K562 (cell line): ENCODE measurements around the gene ZNF346. TPM values are rescaled to one million over a fixed set of nuclear protein-coding genes. Genes with fewer than 3 reads are reported as not detected.

ENCODE experiments used
- FUS ChIP-seq: fragments of 200-400 bp; formaldehyde crosslinking; optimal IDR thresholded peaks from 2 replicates; pipeline ENCODE3; 2017; ENCODE audit warnings: low read depth, low read length
- GABPA ChIP-seq: fragments of 200-800 bp; sonication (Bioruptor generic); conservative IDR thresholded peaks from 2 replicates; pipeline ENCODE4 v1.6.1; 2016; ENCODE audit warnings: low read depth, missing genetic modification characterization, missing compliant biosample characterization
- MEIS2 ChIP-seq: fragments of 450-650 bp; IDR thresholded peaks from 2 replicates; pipeline ENCODE4 v1.6.1; 2014; ENCODE audit warnings: mild to moderate bottlenecking; ENCODE audit not compliant: partially characterized antibody
- MTA1 ChIP-seq: fragments of 450-650 bp; IDR thresholded peaks from 2 replicates; pipeline ENCODE4 v1.6.1; 2017; ENCODE audit warnings: borderline replicate concordance
- PTRF ChIP-seq: fragments of 450-650 bp; IDR thresholded peaks from 2 replicates; pipeline ENCODE4 v1.6.1; 2016; ENCODE audit warnings: mild to moderate bottlenecking, missing genetic modification characterization, missing compliant biosample characterization
- RFX1 ChIP-seq: fragments of 450-650 bp; IDR thresholded peaks from 2 replicates; pipeline ENCODE4 v1.6.1; 2016; ENCODE audit warnings: mild to moderate bottlenecking, moderate library complexity
- TEAD2 ChIP-seq: fragments of 450-650 bp; IDR thresholded peaks from 2 replicates; pipeline ENCODE4 v1.6.1; 2016; ENCODE audit warnings: missing genetic modification characterization, control low read depth, missing compliant biosample characterization
- TRIM24 ChIP-seq, 2 experiments: fragments of 450-650 bp; IDR thresholded peaks; 2 replicates each; pipeline ENCODE4 v1.6.1; 2016
- ZFP30 ChIP-seq: fragments of 250-450 bp; sonication (Bioruptor Pico); IDR thresholded peaks from 2 replicates; pipeline ENCODE4 v1.8.0; 2022; ENCODE audit warnings: moderate library complexity, mild to moderate bottlenecking, inconsistent platforms, borderline replicate concordance
- ZNF12 ChIP-seq: sonication (generic); formaldehyde crosslinking; IDR thresholded peaks from 2 replicates; pipeline ENCODE4 v1.4.0; 2020; ENCODE audit warnings: mild to moderate bottlenecking, missing genetic modification reagents
- ZNF212 ChIP-seq: fragments of 450-650 bp; formaldehyde crosslinking; IDR thresholded peaks from 2 replicates; pipeline ENCODE4 v1.4.0; 2020; ENCODE audit warnings: mild to moderate bottlenecking
- ZNF217 ChIP-seq: sonication (generic); formaldehyde crosslinking; IDR thresholded peaks from 2 replicates; pipeline ENCODE4 v1.8.0; 2022; ENCODE audit warnings: mild to moderate bottlenecking, missing genetic modification reagents
- polyA plus RNA-seq, 8 experiments: library from polyadenylated mRNA; depleted of rRNA in 4 of 8; stranded (reverse) in 5 of 8; unstranded in 3 of 8; fragments of >200 nt; fragmentation: Nextera tagmentation in 2 of 8; fragmentation: Illumina TruSeq in 1 of 8; extraction: Ambion mirVana in 2 of 8; extraction: Trizol in 1 of 8; gene quantifications; 2 replicates each; pipeline versions ENCODE4 v1.2.1 to v1.2.3, GENCODE V29; 2011 to 2014; ENCODE audit warnings: inconsistent platforms in 1 of 8, missing spikeins in 1 of 8
- total RNA-seq, 7 experiments: library from RNA; depleted of rRNA in 6 of 7; stranded (reverse); fragments of >200 nt in 6 of 7; fragmentation: Illumina TruSeq in 2 of 7; extraction: Trizol in 2 of 7; gene quantifications; 2 replicates each; pipeline versions ENCODE4 v1.2.1 to v1.2.3, GENCODE V29; 2011 to 2021; ENCODE audit warnings: low replicate concordance in 1 of 7
- TF ChIP-seq, protein P1 (sequence below): sonication (generic); formaldehyde crosslinking; IDR thresholded peaks from 2 replicates; pipeline ENCODE4 v1.8.0; 2022; ENCODE audit warnings: missing genetic modification reagents, mild to moderate bottlenecking, borderline replicate concordance
- TF ChIP-seq, protein P2 (sequence below): IDR thresholded peaks from 2 replicates; pipeline ENCODE4 v1.6.1; 2016; ENCODE audit warnings: missing genetic modification characterization, missing compliant biosample characterization
- TF ChIP-seq, protein P3 (sequence below): fragments of 250-450 bp; sonication (Bioruptor Pico); IDR thresholded peaks from 2 replicates; pipeline ENCODE4 v1.5.0; 2021
- TF ChIP-seq, protein P4 (sequence below): fragments of 450-650 bp; IDR thresholded peaks from 2 replicates; pipeline ENCODE4 v1.6.1; 2016; ENCODE audit warnings: borderline replicate concordance
- TF ChIP-seq, protein P5 (sequence below): fragments of 450-650 bp; IDR thresholded peaks from 2 replicates; pipeline ENCODE4 v1.6.1; 2016; ENCODE audit warnings: low read depth, mild to moderate bottlenecking, moderate library complexity
- TF ChIP-seq, protein P6 (sequence below): fragments of 450-650 bp; formaldehyde crosslinking; IDR thresholded peaks from 2 replicates; pipeline ENCODE4 v1.4.0; 2022; ENCODE audit warnings: mild to moderate bottlenecking, moderate library complexity
- TF ChIP-seq, protein P7 (sequence below): fragments of 250-450 bp; sonication (Bioruptor Pico); IDR thresholded peaks from 2 replicates; pipeline ENCODE4 v1.8.0; 2022; ENCODE audit warnings: moderate library complexity, mild to moderate bottlenecking, inconsistent platforms

ZNF346 gene
- total and polyA plus RNA-seq, 9 of the 15 experiments (the other 6 are each of a cell fraction or from before 2014, with no cell fraction given) = 5.0 to 25.1 (median 20.1) TPM

DNA sequence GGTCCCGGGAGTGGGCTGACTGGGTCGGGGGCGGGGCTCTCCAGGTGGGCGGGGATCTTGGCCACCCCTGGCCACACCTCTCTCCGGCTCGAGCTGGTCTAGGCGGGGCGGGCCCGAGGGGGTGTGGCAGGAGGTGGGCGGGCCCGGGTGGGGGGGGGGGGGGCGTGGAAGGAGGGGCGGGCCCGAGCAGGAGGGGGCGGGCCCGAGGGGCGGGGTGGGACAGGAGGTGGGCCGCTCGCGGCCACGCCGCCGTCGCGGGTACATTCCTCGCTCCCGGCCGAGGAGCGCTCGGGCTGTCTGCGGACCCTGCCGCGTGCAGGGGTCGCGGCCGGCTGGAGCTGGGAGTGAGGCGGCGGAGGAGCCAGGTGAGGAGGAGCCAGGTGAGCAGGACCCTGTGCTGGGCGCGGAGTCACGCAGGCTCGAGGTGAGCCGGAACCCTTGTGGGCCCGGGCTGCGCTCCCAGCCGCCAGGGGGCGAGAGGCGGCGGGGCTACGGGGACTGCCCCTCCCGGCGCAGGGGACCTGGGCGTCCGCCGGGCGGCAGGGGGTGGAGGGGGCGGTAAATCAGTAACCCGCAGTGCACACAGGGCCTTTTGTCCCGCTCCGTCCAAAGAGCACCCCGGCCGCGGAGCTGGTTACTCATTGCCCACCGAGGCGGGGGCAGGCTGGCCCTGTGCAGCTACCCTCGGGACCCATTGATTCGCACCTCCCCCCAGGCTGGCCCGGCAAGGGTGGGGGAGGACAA lies 64.3 kb downstream of the ZNF346 start, which contains the start of gene FGFR4 (continued):
- TF ChIP-seq, protein P1, sequence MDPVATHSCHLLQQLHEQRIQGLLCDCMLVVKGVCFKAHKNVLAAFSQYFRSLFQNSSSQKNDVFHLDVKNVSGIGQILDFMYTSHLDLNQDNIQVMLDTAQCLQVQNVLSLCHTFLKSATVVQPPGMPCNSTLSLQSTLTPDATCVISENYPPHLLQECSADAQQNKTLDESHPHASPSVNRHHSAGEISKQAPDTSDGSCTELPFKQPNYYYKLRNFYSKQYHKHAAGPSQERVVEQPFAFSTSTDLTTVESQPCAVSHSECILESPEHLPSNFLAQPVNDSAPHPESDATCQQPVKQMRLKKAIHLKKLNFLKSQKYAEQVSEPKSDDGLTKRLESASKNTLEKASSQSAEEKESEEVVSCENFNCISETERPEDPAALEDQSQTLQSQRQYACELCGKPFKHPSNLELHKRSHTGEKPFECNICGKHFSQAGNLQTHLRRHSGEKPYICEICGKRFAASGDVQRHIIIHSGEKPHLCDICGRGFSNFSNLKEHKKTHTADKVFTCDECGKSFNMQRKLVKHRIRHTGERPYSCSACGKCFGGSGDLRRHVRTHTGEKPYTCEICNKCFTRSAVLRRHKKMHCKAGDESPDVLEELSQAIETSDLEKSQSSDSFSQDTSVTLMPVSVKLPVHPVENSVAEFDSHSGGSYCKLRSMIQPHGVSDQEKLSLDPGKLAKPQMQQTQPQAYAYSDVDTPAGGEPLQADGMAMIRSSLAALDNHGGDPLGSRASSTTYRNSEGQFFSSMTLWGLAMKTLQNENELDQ (CRISPR knock-in tag) = no peak
- TF ChIP-seq, protein P2, sequence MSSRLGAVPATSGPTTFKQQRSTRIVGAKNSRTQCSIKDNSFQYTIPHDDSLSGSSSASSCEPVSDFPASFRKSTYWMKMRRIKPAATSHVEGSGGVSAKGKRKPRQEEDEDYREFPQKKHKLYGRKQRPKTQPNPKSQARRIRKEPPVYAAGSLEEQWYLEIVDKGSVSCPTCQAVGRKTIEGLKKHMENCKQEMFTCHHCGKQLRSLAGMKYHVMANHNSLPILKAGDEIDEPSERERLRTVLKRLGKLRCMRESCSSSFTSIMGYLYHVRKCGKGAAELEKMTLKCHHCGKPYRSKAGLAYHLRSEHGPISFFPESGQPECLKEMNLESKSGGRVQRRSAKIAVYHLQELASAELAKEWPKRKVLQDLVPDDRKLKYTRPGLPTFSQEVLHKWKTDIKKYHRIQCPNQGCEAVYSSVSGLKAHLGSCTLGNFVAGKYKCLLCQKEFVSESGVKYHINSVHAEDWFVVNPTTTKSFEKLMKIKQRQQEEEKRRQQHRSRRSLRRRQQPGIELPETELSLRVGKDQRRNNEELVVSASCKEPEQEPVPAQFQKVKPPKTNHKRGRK = no peak
- TF ChIP-seq ZNF12 (CRISPR knock-in tag) (no peak; the same call in 1 of the 2 replicates), ZNF217 (CRISPR knock-in tag) (no peak), PTRF (no peak), GABPA (tag) (no peak), FUS (peak; percentile 40), TEAD2 (tag) (no peak), MEIS2 (no peak), MTA1 (no peak), RFX1 (no peak), ZNF212 (CRISPR knock-in tag) (no peak), TRIM24 (IDR thresholded peaks at IDR 0.05) (peak in 1 of 2 experiments; percentile 91; a peak in 2 of 4 replicates), ZFP30 (CRISPR knock-in tag) (no peak)
- TF ChIP-seq, protein P3, sequence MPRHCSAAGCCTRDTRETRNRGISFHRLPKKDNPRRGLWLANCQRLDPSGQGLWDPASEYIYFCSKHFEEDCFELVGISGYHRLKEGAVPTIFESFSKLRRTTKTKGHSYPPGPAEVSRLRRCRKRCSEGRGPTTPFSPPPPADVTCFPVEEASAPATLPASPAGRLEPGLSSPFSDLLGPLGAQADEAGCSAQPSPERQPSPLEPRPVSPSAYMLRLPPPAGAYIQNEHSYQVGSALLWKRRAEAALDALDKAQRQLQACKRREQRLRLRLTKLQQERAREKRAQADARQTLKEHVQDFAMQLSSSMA (CRISPR knock-in tag) = no peak
- TF ChIP-seq, protein P4, sequence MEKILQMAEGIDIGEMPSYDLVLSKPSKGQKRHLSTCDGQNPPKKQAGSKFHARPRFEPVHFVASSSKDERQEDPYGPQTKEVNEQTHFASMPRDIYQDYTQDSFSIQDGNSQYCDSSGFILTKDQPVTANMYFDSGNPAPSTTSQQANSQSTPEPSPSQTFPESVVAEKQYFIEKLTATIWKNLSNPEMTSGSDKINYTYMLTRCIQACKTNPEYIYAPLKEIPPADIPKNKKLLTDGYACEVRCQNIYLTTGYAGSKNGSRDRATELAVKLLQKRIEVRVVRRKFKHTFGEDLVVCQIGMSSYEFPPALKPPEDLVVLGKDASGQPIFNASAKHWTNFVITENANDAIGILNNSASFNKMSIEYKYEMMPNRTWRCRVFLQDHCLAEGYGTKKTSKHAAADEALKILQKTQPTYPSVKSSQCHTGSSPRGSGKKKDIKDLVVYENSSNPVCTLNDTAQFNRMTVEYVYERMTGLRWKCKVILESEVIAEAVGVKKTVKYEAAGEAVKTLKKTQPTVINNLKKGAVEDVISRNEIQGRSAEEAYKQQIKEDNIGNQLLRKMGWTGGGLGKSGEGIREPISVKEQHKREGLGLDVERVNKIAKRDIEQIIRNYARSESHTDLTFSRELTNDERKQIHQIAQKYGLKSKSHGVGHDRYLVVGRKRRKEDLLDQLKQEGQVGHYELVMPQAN = peak; percentile 76
- TF ChIP-seq, protein P5, sequence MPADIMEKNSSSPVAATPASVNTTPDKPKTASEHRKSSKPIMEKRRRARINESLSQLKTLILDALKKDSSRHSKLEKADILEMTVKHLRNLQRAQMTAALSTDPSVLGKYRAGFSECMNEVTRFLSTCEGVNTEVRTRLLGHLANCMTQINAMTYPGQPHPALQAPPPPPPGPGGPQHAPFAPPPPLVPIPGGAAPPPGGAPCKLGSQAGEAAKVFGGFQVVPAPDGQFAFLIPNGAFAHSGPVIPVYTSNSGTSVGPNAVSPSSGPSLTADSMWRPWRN = no peak
- TF ChIP-seq, protein P6, sequence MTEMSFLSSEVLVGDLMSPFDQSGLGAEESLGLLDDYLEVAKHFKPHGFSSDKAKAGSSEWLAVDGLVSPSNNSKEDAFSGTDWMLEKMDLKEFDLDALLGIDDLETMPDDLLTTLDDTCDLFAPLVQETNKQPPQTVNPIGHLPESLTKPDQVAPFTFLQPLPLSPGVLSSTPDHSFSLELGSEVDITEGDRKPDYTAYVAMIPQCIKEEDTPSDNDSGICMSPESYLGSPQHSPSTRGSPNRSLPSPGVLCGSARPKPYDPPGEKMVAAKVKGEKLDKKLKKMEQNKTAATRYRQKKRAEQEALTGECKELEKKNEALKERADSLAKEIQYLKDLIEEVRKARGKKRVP (CRISPR knock-in tag) = no peak
- TF ChIP-seq, protein P7, sequence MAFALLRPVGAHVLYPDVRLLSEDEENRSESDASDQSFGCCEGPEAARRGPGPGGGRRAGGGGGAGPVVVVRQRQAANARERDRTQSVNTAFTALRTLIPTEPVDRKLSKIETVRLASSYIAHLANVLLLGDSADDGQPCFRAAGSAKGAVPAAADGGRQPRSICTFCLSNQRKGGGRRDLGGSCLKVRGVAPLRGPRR = no peak
